SK-N-SH (cell line): ENCODE measurements around the gene WARS2. TPM values are rescaled to one million over a fixed set of nuclear protein-coding genes. Genes with fewer than 3 reads are reported as not detected.

Experiments
- CTCF ChIA-PET: fragments of 300-600, 350-600 bp; formaldehyde crosslinking; extraction: SDS; loops from one replicate; lab custom pipeline; 2021; lab: Yijun Ruan, JAX
- POLR2A ChIA-PET: fragments of 350-600 bp; sonication (Branson Sonifier 250); formaldehyde crosslinking; extraction: SDS; loops from one replicate; lab custom pipeline; 2020; ENCODE audit warnings: antibody characterized with exemption, inconsistent platforms; lab: Yijun Ruan, JAX
- DNase-seq: peaks from one replicate; pipeline ENCODE4 v3.0.0; 2012
- H2AFZ ChIP-seq: fragments of 200-600 bp; sonication (generic); 2 replicates; pipeline ENCODE4 v1.8.1; 2016; ENCODE audit warnings: antibody characterized with exemption, mild to moderate bottlenecking, low read depth
- H3F3A ChIP-seq: fragments of 200-600 bp; sonication (generic); replicated peaks from 2 replicates; pipeline ENCODE3; 2016; ENCODE audit warnings: antibody characterized with exemption, mild to moderate bottlenecking; ENCODE audit not compliant: insufficient read depth
- H3K27ac ChIP-seq, 2 experiments: fragments of 200-500 bp in 1 of 2; fragments of 200-600 bp in 1 of 2; sonication (Bioruptor generic) in 1 of 2; sonication (generic), shearing (Covaris generic) in 1 of 2; 2 replicates each; pipeline versions ENCODE4 v1.5.1 to v1.6.1; 2014 to 2016; ENCODE audit warnings: low read depth in 2 of 2, inconsistent platforms in 1 of 2, low read length in 1 of 2, mild to moderate bottlenecking in 1 of 2, mixed read lengths in 1 of 2
- H3K27me3 ChIP-seq: fragments of 200-600 bp; sonication (generic), shearing (Covaris generic); 2 replicates; pipeline ENCODE4 v1.6.1; 2016; ENCODE audit warnings: mixed run types; ENCODE audit not compliant: insufficient read depth
- H3K36me3 ChIP-seq, 2 experiments: fragments of 200-500 bp in 1 of 2; fragments of 200-600 bp in 1 of 2; sonication (Bioruptor generic) in 1 of 2; sonication (generic) in 1 of 2; replicated peaks in 1 of 2; 2 replicates each; pipeline versions ENCODE3 to v1.5.1; 2014 to 2016; ENCODE audit warnings: low read length in 1 of 2, mild to moderate bottlenecking in 1 of 2; ENCODE audit not compliant: insufficient read depth in 2 of 2, control insufficient read depth in 1 of 2
- H3K4me1 ChIP-seq, 2 experiments: fragments of 200-500 bp in 1 of 2; fragments of 200-600 bp in 1 of 2; sonication (Bioruptor generic) in 1 of 2; sonication (generic), shearing (Covaris generic) in 1 of 2; 2 replicates each; pipeline versions ENCODE4 v1.5.1 to v1.6.1; 2014 to 2016; ENCODE audit warnings: low read depth in 1 of 2, low read length in 1 of 2, mixed run types in 1 of 2; ENCODE audit not compliant: insufficient read depth in 2 of 2, control insufficient read depth in 1 of 2
- H3K4me2 ChIP-seq: fragments of 200-600 bp; sonication (generic), shearing (Covaris generic); 2 replicates; pipeline ENCODE4 v1.6.1; 2017; ENCODE audit warnings: mixed run types
- H3K4me3 ChIP-seq, 2 experiments: fragments of 200-500 bp in 1 of 2; fragments of 200-600 bp in 1 of 2; sonication (Bioruptor generic) in 1 of 2; sonication (generic), shearing (Covaris generic) in 1 of 2; 2 replicates each; pipeline versions ENCODE4 v1.5.1 to v1.8.1; 2014 to 2016; ENCODE audit warnings: low read depth in 2 of 2, inconsistent platforms in 1 of 2, low read length in 1 of 2, mild to moderate bottlenecking in 1 of 2, mixed read lengths in 1 of 2, moderate library complexity in 1 of 2
- H3K79me2 ChIP-seq: fragments of 200-600 bp; sonication (generic); 2 replicates; pipeline ENCODE4 v1.8.1; 2017; ENCODE audit warnings: mild to moderate bottlenecking; ENCODE audit not compliant: insufficient read depth
- H3K9ac ChIP-seq: fragments of 200-600 bp; sonication (generic); 2 replicates; pipeline ENCODE4 v1.6.1; 2017; ENCODE audit warnings: mixed run types
- H3K9me2 ChIP-seq: fragments of 200-600 bp; sonication (generic); 2 replicates; pipeline ENCODE4 v1.6.1; 2017; ENCODE audit warnings: mixed run types
- H3K9me3 ChIP-seq: fragments of 200-600 bp; sonication (generic); 2 replicates; pipeline ENCODE4 v1.6.1; 2017; ENCODE audit warnings: mixed run types, mild to moderate bottlenecking, moderate library complexity
- H4K20me1 ChIP-seq: fragments of 200-600 bp; sonication (generic); 2 replicates; pipeline ENCODE4 v1.6.1; 2017; ENCODE audit warnings: mild to moderate bottlenecking, mixed run types; ENCODE audit not compliant: insufficient read depth
- CTCF ChIP-seq: fragments of 200-600 bp; sonication (generic); IDR thresholded peaks from 2 replicates; pipeline ENCODE4 v1.6.1; 2017; ENCODE audit warnings: antibody characterized with exemption, mild to moderate bottlenecking, moderate library complexity
- ELF1 ChIP-seq: IDR thresholded peaks from 2 replicates; pipeline ENCODE4 v1.4.0; 2012
- EP300 ChIP-seq, 2 experiments: IDR thresholded peaks; 2 replicates each; pipeline versions ENCODE4 v1.4.0 to v1.6.1; 2012; ENCODE audit warnings: borderline replicate concordance in 1 of 2, low read depth in 1 of 2, low read length in 1 of 2
- FOXJ3 ChIP-seq: sonication (generic); formaldehyde crosslinking; IDR thresholded peaks from 2 replicates; pipeline ENCODE4 v1.5.1; 2020; ENCODE audit warnings: mild to moderate bottlenecking, missing genetic modification reagents
- FOXM1 ChIP-seq: IDR thresholded peaks from 2 replicates; pipeline ENCODE4 v1.4.0; 2012; ENCODE audit warnings: low read depth, mild to moderate bottlenecking
- NRF1 ChIP-seq: IDR thresholded peaks from 2 replicates; pipeline ENCODE4 v1.6.1; 2012; ENCODE audit warnings: low read depth, mild to moderate bottlenecking, low read length
- PBX3 ChIP-seq: IDR thresholded peaks from 2 replicates; pipeline ENCODE4; 2012
- RAD21 ChIP-seq: IDR thresholded peaks from 2 replicates; pipeline ENCODE4 v1.6.1; 2012; ENCODE audit warnings: mild to moderate bottlenecking, low read length
- REST ChIP-seq: IDR thresholded peaks from 2 replicates; pipeline ENCODE4 v1.6.1; 2012; ENCODE audit warnings: mild to moderate bottlenecking, low read depth, low read length, moderate library complexity
- RFX5 ChIP-seq: IDR thresholded peaks from 2 replicates; pipeline ENCODE4 v1.6.1; 2012; ENCODE audit warnings: mild to moderate bottlenecking, improper control_type of control experiment, low read length
- SMC3 ChIP-seq: IDR thresholded peaks from 2 replicates; pipeline ENCODE4 v1.6.1; 2012; ENCODE audit warnings: low read depth, low read length, improper control_type of control experiment
- TAF1 ChIP-seq: IDR thresholded peaks from 2 replicates; pipeline ENCODE4 v1.6.1; 2012; ENCODE audit warnings: low read depth, mild to moderate bottlenecking, low read length, moderate library complexity, borderline replicate concordance
- TEAD4 ChIP-seq: IDR thresholded peaks from 2 replicates; pipeline ENCODE4 v1.4.0; 2012; ENCODE audit warnings: mild to moderate bottlenecking, borderline replicate concordance; ENCODE audit not compliant: insufficient read depth
- USF1 ChIP-seq: IDR thresholded peaks from 2 replicates; pipeline ENCODE4 v1.4.0; 2012; ENCODE audit warnings: low read depth, borderline replicate concordance
- ZBTB33 ChIP-seq: IDR thresholded peaks from 2 replicates; pipeline ENCODE4 v1.4.0; 2012; ENCODE audit warnings: low read depth, borderline replicate concordance
- WGBS: methylation state at CpG from one replicate; pipeline ENCODE4 v1.1.6; 2017; ENCODE audit warnings: low lambda C conversion rate; 5-methylcytosine and 5-hydroxymethylcytosine counted together
- polyA plus RNA-seq, 3 experiments: library from polyadenylated mRNA; depleted of rRNA; stranded (reverse); fragments of >200 nt; gene quantifications; 2 replicates each; pipeline ENCODE4 v1.2.3, GENCODE V29; 2012

Gene WARS2
- polyA plus RNA-seq, 1 of the 3 experiments (the other 2 are of a cell fraction) = 4.8 TPM

- H2AFZ ChIP-seq = no peak overlapping the region
- no peak overlapping the region for H3K9ac ChIP-seq
- no peaks in the 10 kb centered on the region for H3K9me2 ChIP-seq
- H3K27ac ChIP-seq = no peak overlapping the region
- no peaks in the 10 kb centered on the region for H4K20me1 ChIP-seq
- H3K79me2 ChIP-seq = no peaks in the 10 kb centered on the region
- 21% methylated on average over 12 of the region's 22 CpGs for WGBS
- H3K4me3 ChIP-seq = peak overlapping the region in 1 of 2 experiments; percentile 42; a peak in 2 of 4 replicates
- H3K9me3 ChIP-seq = no peaks in the 10 kb centered on the region
- ChIA-PET POLR2A (no interaction called here), CTCF (interaction anchor here (0.6 to 2.4 kb wide), 25 partner anchors 9 to 1910 kb away, joined by 3 to 19 read pairs (median 4); no protein-coding TSS in a partner anchor)
- H3K4me1 ChIP-seq = no peaks in the 10 kb centered on the region; a peak in 1 of 4 replicates
- H3K36me3 ChIP-seq = no peaks in the 10 kb centered on the region
- peaks cover 46% of the 10 kb centered on the region for H3K27me3 ChIP-seq
- TF ChIP-seq RFX5 = no peak
- TF ChIP-seq TAF1 = no peak
- no peak for TF ChIP-seq EP300 (IDR thresholded peaks at IDR 0.05; ENCODE audit: borderline replicate concordance in 1 of 2, low read depth in 1 of 2, low read length in 1 of 2)
- TF ChIP-seq ELF1 = no peak
- TF ChIP-seq NRF1 = no peak
- peak; percentile 65 for TF ChIP-seq CTCF
- TF ChIP-seq FOXM1 = no peak
- no peak for TF ChIP-seq FOXJ3 (CRISPR knock-in tag)
- no peak for TF ChIP-seq USF1
- no peak for TF ChIP-seq ZBTB33
- peak; percentile 36 for TF ChIP-seq SMC3
- TF ChIP-seq REST = no peak
- no peak for TF ChIP-seq TEAD4
- TF ChIP-seq RAD21 = peak; percentile 69
- TF ChIP-seq PBX3 = no peak
- H3K4me2 ChIP-seq = 0 out of 2 replicates have a peak overlapping the region, but pooled peaks have one; percentile 42
- peak; percentile 73 for DNase-seq
- H3F3A ChIP-seq = no peaks in the 10 kb centered on the region
These were observed 131.8 kb downstream of the WARS2 start for GRCh38 chr1:119008483-119009311.
